Cerebellar cortex (tissue), 1 donor: ENCODE data around the gene TUBGCP6.

Source experiments
- DNase-seq: peaks from one replicate; pipeline ENCODE4 v3.0.0-alpha.2; 2015; ENCODE audit warnings: low spot score

The TUBGCP6 gene

GRCh38 chr22:50197000-50197800 is 47.6 kb downstream of the TUBGCP6 start:
- DNase-seq = no peak

- DNase-seq = no peak
Measured at GRCh38 chr22:50196256-50196655, 48.6 kb downstream of the TUBGCP6 start.

GRCh38 chr22:50194037-50194805 is 50.6 kb downstream of the TUBGCP6 start:
- no peak for DNase-seq

GRCh38 chr22:50193621-50194020 is 51.2 kb downstream of the TUBGCP6 start:
- DNase-seq = no peak

GRCh38 chr22:50192436-50193204 is 52.2 kb downstream of the TUBGCP6 start:
- no peak for DNase-seq

GRCh38 chr22:50190941-50191741 is 53.7 kb downstream of the TUBGCP6 start:
- DNase-seq = no peak

- DNase-seq = no peak
Measured at GRCh38 chr22:50190182-50190940, 54.5 kb downstream of the TUBGCP6 start.

GRCh38 chr22:50189849-50190181 is 55.0 kb downstream of the TUBGCP6 start:
- DNase-seq = no peak

- DNase-seq = no peak
Measured at GRCh38 chr22:50189184-50189848, 55.5 kb downstream of the TUBGCP6 start.

GRCh38 chr22:50188356-50188755 is 56.5 kb downstream of the TUBGCP6 start:
- DNase-seq = no peak

GRCh38 chr22:50186761-50187523 is 57.9 kb downstream of the TUBGCP6 start:
- no peak for DNase-seq

- DNase-seq = no peak
Measured at GRCh38 chr22:50186181-50186714, 58.6 kb downstream of the TUBGCP6 start.

- DNase-seq = peak; percentile 81
Measured at GRCh38 chr22:50185375-50186087, 59.3 kb downstream of the TUBGCP6 start, which contains the start of gene TRABD. TRABD (plus strand) TSS chr22:50185913; CDS start chr22:50193061, 7,148 bp downstream.

GRCh38 chr22:50184902-50185374 is 59.9 kb downstream of the TUBGCP6 start:
- DNase-seq = no peak

GRCh38 chr22:50184004-50184901 is 60.6 kb downstream of the TUBGCP6 start:
- peak; percentile 83 for DNase-seq

GRCh38 chr22:50183141-50183971 is 61.5 kb downstream of the TUBGCP6 start:
- DNase-seq = no peak
